Suprapubic skin (tissue), 3 donors: Measurements from ENCODE around the gene WWOX.

Experiments used
- EP300 ChIP-seq: sonication (generic); formaldehyde crosslinking; IDR thresholded peaks from one replicate; pipeline ENCODE4 v1.6.1; 2017; ENCODE audit warnings: antibody characterized with exemption
- TF ChIP-seq, protein P1 (sequence below), 2 donors: fragments of 200-600 bp in 1 of 2; fragments of 450-650 bp in 1 of 2; sonication (generic) in 1 of 2; IDR thresholded peaks; one replicate each; pipeline ENCODE4 v1.5.1; 2016 to 2019; ENCODE audit warnings: antibody characterized with exemption in 2 of 2, mild to moderate bottlenecking in 1 of 2, moderate library complexity in 1 of 2

DNA sequence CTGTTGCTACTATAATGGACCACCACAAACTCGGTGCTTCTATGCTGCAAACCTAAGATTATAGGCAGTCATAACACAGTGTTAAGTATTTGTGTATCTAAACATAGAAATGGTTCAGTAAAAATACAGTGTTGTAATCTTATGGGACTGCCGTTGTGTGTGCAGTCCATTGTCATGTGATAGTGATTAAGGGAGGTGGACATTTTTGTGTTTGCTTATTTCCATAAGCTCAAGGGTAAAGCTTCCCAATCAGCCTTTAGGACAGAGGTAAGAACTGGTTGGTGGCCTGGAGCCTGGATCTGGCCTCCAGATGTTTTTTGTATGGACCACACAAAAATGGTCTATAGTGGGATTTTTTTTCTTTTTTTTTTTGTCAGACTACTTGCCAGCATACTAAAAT is 29.9 kb downstream of the WWOX start:
- TF ChIP-seq, protein P1, sequence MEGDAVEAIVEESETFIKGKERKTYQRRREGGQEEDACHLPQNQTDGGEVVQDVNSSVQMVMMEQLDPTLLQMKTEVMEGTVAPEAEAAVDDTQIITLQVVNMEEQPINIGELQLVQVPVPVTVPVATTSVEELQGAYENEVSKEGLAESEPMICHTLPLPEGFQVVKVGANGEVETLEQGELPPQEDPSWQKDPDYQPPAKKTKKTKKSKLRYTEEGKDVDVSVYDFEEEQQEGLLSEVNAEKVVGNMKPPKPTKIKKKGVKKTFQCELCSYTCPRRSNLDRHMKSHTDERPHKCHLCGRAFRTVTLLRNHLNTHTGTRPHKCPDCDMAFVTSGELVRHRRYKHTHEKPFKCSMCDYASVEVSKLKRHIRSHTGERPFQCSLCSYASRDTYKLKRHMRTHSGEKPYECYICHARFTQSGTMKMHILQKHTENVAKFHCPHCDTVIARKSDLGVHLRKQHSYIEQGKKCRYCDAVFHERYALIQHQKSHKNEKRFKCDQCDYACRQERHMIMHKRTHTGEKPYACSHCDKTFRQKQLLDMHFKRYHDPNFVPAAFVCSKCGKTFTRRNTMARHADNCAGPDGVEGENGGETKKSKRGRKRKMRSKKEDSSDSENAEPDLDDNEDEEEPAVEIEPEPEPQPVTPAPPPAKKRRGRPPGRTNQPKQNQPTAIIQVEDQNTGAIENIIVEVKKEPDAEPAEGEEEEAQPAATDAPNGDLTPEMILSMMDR (IDR thresholded peaks at IDR 0.05): no peak
- TF ChIP-seq EP300: no peak
